GM12872 (cell line): ENCODE data around the gene AIPL1.

Experiments used
- TF ChIP-seq, protein P1 (sequence below): IDR thresholded peaks from 3 replicates; pipeline ENCODE4 v1.5.1; 2011; ENCODE audit warnings: low read depth, mild to moderate bottlenecking, low read length, moderate library complexity; ENCODE audit not compliant: insufficient read depth

The AIPL1 gene

DNA sequence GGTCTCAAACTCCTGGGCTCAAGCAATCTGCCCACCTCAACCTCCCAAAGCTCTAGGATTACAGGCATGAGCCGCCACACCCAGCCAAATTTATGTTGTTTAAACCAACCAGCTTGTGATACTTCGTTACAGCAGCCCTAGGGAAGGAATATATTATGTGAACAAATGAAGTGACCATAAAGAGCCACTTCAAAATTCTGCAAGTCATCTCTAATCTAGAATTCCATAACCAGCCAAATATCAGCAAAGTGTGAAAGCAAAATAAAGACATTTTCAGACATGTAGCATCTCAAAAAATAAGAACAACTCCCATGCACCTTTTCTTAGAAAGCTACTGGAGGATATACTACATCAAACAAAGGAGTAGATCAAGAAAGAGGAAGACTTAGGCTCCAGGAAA is 36.0 kb downstream of the AIPL1 start:
- TF ChIP-seq, protein P1, sequence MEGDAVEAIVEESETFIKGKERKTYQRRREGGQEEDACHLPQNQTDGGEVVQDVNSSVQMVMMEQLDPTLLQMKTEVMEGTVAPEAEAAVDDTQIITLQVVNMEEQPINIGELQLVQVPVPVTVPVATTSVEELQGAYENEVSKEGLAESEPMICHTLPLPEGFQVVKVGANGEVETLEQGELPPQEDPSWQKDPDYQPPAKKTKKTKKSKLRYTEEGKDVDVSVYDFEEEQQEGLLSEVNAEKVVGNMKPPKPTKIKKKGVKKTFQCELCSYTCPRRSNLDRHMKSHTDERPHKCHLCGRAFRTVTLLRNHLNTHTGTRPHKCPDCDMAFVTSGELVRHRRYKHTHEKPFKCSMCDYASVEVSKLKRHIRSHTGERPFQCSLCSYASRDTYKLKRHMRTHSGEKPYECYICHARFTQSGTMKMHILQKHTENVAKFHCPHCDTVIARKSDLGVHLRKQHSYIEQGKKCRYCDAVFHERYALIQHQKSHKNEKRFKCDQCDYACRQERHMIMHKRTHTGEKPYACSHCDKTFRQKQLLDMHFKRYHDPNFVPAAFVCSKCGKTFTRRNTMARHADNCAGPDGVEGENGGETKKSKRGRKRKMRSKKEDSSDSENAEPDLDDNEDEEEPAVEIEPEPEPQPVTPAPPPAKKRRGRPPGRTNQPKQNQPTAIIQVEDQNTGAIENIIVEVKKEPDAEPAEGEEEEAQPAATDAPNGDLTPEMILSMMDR = no peak

DNA sequence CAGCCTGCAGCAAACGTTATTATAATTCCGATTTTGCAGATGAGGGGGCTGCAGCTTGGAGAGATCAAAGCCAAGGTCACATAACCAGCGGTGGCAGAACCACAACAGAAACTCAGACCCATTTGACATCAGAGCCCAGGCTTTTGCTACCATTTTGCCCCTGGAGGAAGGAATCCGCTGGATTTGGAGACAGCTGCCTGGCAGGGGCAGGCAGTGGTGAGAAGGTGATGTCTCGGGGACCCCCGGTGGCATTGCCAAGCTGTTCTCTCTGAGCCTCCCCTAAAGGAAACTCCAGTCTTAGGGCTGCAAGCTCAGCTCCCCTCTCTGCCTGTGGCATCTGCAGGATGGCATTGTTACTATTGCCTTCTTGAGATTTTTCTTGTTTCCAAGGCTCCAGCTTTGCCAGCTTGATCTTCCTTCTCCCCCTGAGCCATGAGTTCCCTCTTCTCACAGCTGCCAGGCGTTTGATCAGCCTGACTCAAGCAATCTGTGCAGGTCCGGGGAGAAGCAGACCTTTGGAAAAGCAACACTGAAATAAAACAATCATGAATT is 40.8 kb downstream of the AIPL1 start:
- TF ChIP-seq, protein P1 = no peak

DNA sequence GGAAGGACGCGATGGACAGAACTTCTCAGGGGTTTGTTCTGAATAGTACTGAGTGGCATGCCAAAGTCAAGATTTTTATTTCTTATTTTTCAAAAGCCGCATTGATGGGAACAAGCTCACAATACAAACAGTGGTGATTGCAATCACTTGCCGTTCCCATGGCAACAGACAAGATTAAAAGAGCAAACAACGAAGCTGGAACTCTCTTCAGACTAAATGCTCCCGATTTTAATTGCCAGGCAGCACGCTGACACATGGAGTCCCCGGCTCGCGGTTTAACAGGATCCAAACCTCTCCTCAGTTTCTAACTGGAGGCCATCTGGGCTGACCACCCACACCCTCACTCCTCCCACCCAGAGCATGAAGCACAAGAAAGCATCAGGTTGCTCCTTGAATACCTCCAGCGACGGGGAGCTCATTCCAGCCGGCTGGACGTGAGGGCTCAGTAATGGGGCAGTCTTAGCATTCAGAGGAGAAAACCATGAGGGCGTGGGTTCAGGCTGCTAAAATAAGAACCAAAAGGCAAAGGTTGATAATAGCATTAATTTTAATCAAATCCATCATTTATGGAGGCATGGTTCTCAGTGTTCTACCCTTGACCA is 41.5 kb downstream of the AIPL1 start:
- TF ChIP-seq, protein P1 = no peak

DNA sequence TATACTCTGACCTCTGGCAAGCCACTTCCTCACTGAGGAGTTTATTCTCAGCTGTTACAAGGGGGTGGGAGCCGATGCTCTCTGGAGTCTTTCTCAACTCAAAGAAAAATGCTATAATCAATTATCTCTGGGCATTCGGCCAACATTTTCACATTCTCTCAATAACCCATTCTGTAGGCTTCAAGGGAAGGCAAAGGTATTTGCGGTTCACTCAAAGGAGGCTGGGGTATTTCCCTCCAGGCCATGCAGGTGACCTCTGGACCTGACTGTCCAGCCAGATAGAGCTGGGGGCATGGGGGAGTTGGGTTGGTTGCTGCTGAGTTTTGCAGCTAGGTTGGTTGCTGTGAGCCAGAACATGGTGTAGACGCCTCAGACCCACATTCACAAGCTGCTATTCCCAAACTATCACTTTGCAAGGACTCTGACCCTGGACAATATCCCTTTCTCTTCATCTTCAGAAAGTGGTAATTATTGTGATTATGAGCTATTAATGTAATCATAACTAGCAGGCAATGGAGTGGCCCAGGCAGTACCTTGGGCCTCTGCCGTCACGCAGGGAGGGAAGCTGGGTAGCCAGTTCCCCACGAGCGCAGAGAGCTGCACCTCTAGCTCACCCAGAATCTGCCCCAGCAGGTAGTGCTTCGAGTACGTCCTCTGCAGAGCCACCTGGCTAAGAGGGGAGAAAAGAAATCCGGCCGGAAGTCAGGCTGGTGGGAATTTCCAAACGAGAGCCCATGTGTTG is 42.1 kb downstream of the AIPL1 start:
- TF ChIP-seq, protein P1 = no peak

DNA sequence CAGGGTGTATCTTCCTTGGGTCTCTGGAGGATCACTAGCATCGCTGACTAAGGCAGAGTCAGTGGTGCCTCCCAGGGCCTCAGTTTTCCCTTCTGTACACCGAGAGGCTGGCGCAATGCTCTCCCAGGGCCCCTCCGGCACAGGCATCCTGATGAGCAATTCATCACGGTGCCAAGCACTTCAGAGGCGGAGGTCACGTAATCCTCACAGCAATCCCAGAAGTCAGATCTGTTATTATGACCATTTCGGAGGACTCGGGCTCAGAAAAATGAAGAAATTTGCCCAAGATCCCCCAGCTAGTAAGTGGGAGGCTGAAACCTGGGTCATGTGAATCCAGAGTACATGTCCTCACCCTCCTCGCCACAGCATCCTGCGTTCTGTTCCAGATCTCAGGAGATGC is 46.5 kb downstream of the AIPL1 start:
- TF ChIP-seq, protein P1 = no peak

DNA sequence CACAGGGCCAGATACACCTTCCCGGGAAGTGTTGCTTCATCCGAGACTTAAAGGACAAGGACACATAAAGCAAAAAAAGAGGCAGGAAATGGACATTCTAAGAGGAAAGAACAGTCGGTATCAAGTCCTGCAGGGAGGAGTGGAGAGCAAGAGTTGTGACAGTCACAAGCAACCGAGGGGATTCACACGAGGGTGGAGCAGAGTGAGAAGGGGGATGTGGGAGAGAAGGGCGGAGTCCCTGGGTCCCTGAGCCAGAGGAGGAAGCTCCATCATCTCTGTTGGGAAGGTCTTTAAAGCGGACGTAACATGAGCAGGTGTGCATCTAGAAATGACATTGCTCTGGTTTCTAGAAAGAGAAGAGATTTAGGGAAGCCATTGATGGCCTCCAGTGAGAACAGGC is 47.1 kb downstream of the AIPL1 start:
- TF ChIP-seq, protein P1 = no peak

DNA sequence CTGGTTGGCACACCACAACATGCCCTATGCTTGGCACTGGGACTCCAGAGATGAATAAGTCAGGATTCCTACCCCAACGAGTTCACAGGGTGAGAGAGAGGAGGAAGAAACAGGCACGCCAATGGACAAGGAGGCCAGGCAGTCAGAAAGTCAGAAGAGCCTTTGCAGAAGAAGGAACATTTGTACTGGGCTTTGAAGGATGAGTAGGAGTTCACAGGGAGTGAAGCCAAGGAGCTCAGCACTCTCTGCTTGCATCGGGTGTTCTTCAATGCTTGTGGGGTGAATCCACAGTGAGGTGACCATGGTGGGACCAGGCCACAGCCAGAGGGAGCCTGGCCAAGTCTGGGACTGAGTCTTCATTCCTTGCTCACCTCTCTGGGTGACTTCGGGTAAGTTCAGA is 47.5 kb downstream of the AIPL1 start:
- TF ChIP-seq, protein P1 = no peak
